Endothelial cell (in vitro differentiated cells): ENCODE results near the gene WFIKKN2. TPM values are rescaled to one million over a fixed set of nuclear protein-coding genes. Genes with fewer than 3 reads are reported as not detected.

Source experiments
- DNase-seq: peaks from one replicate; pipeline ENCODE4 v3.0.0; 2021; ENCODE audit warnings: low spot score
- H3K27ac Mint-ChIP-seq: one replicate; pipeline ENCODE4 v1.8.0; 2021; ENCODE audit warnings: mixed read lengths, inconsistent platforms; ENCODE audit not compliant: unreplicated experiment
- H3K27me3 Mint-ChIP-seq: one replicate; pipeline ENCODE4 v1.8.0; 2021; ENCODE audit warnings: mild to moderate bottlenecking, moderate library complexity, mixed read lengths, inconsistent platforms; ENCODE audit not compliant: unreplicated experiment
- H3K36me3 Mint-ChIP-seq: one replicate; pipeline ENCODE4 v1.8.0; 2021; ENCODE audit warnings: mild to moderate bottlenecking, low read depth, mixed read lengths, inconsistent platforms; ENCODE audit not compliant: unreplicated experiment
- H3K4me1 Mint-ChIP-seq: one replicate; pipeline ENCODE4 v1.8.0; 2021; ENCODE audit warnings: mild to moderate bottlenecking, mixed read lengths, inconsistent platforms; ENCODE audit not compliant: unreplicated experiment
- H3K4me3 Mint-ChIP-seq: one replicate; pipeline ENCODE4 v1.8.0; 2021; ENCODE audit warnings: mild to moderate bottlenecking, mixed read lengths, inconsistent platforms; ENCODE audit not compliant: unreplicated experiment
- H3K9me3 Mint-ChIP-seq: one replicate; pipeline ENCODE4 v1.8.0; 2021; ENCODE audit warnings: mixed read lengths, inconsistent platforms; ENCODE audit not compliant: unreplicated experiment
- total RNA-seq: library from RNA; stranded (reverse); fragmentation: NEBNext Ultra II Directional; extraction: Animal tissue kit (Norgen Biotek cat#: 25700); gene quantifications from one replicate; pipeline ENCODE4 v1.2.1, GENCODE V29; 2021; ENCODE audit not compliant: unreplicated experiment
- TF ChIP-seq, protein P1 (sequence below): fragments of 200-600 bp; sonication (generic); IDR thresholded peaks from one replicate; pipeline ENCODE4 v1.5.0; 2021; ENCODE audit warnings: antibody characterized with exemption; ENCODE audit not compliant: unreplicated experiment

The WFIKKN2 gene
- total RNA-seq, 1 donor from 2014 or later, result not detected

DNA sequence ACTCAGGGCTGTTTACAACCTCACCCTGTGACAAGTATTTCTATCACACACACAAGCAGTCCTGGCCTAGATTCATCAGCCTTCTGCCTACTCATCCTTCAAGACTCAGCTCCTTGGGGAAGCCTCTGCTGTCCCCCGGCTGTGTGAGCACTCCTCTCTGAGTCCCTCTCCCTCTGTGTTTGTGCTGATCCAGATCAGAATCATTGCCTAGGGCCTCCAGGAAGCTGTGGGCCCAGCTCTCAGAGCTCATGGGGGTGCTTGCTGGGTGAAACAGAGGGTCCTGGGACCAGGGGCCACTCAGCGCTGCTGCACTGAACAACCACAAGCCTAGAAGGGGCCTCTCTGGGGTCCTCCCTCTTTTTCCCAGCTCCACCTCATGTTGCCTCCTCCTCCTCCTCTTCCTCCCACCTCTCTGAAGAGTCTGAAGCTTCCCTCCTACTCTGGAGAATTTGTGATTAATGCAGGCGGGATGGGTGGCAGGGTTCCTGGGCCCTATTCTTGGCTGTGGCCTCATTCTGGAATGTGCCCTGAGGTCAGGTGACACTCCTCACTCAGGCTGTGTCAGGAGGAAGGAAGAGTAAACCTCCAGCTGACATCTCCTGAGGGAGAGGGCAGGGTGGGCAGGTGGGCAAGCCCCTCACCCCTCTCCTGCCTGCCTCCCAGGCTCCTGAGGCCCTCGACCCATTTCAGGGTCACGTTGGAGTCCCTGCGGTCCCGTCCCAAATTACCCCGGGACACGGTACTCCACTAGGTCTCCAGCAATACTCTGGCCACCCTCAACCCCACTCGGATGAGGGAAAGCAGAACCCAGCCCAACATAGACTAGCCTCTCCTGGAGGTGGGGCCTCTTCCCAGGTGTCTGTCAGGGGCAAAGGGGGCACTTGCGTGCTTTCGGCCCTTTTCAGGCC lies 10.1 kb downstream of the WFIKKN2 start:
- no peak overlapping the region for H3K4me3 Mint-ChIP-seq
- H3K9me3 Mint-ChIP-seq, result no peaks in the 10 kb centered on the region
- H3K27me3 Mint-ChIP-seq, result no peaks in the 10 kb centered on the region
- no peaks in the 10 kb centered on the region for H3K36me3 Mint-ChIP-seq
- H3K27ac Mint-ChIP-seq, result no peak overlapping the region
- no peaks in the 10 kb centered on the region for H3K4me1 Mint-ChIP-seq
- TF ChIP-seq, protein P1, sequence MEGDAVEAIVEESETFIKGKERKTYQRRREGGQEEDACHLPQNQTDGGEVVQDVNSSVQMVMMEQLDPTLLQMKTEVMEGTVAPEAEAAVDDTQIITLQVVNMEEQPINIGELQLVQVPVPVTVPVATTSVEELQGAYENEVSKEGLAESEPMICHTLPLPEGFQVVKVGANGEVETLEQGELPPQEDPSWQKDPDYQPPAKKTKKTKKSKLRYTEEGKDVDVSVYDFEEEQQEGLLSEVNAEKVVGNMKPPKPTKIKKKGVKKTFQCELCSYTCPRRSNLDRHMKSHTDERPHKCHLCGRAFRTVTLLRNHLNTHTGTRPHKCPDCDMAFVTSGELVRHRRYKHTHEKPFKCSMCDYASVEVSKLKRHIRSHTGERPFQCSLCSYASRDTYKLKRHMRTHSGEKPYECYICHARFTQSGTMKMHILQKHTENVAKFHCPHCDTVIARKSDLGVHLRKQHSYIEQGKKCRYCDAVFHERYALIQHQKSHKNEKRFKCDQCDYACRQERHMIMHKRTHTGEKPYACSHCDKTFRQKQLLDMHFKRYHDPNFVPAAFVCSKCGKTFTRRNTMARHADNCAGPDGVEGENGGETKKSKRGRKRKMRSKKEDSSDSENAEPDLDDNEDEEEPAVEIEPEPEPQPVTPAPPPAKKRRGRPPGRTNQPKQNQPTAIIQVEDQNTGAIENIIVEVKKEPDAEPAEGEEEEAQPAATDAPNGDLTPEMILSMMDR, result no peak
- DNase-seq, result no peak

DNA sequence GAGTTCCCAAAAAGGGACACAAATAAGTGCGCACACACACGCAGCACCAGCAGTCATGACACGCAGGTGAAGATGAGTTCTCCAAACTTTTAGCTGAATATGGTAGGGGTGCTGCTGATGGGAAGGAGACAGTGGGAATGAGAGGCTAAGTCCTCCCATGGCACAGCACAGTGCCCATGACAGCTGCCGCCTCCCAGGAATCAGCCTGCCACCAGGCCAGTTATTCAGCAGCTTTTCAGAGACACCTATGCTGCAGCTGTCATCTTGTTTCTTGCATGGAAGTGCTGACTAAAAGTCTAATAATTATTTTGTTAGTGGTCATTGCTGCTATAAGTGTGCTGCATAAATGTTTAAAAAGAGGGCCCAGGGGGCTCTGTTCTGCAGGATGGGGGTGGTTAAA lies 12.2 kb downstream of the WFIKKN2 start:
- no peak overlapping the region for H3K27ac Mint-ChIP-seq
- TF ChIP-seq, protein P1, result no peak
- no peak overlapping the region for H3K4me3 Mint-ChIP-seq
- no peaks in the 10 kb centered on the region for H3K36me3 Mint-ChIP-seq
- H3K4me1 Mint-ChIP-seq, result peaks cover 6% of the 10 kb centered on the region
- no peaks in the 10 kb centered on the region for H3K9me3 Mint-ChIP-seq
- H3K27me3 Mint-ChIP-seq, result peaks cover 3% of the 10 kb centered on the region
- DNase-seq, result no peak

DNA sequence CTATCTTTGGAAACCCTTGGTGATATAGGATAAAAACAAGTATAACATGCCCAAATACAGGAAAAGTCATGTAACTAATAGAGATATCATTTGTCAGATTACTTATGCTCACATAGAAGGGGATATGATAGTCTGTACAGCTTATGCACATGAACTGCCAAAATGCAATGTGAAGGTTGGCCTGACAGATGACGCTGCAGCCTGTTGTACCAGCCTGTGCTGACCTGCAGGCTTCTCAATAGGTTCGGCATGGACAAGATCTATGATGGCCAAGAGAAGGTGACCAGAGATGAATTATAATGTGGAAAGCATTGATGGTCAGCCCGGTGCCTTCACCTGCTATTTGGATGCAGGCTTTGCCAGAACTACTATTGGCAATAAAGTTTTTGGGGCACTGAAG lies 12.7 kb downstream of the WFIKKN2 start:
- DNase-seq, result no peak
- TF ChIP-seq, protein P1, result no peak
- H3K4me1 Mint-ChIP-seq, result peaks cover 11% of the 10 kb centered on the region
- H3K27me3 Mint-ChIP-seq, result peaks cover 3% of the 10 kb centered on the region
- no peak overlapping the region for H3K4me3 Mint-ChIP-seq
- H3K27ac Mint-ChIP-seq, result no peak overlapping the region
- no peaks in the 10 kb centered on the region for H3K36me3 Mint-ChIP-seq
- H3K9me3 Mint-ChIP-seq, result no peaks in the 10 kb centered on the region

DNA sequence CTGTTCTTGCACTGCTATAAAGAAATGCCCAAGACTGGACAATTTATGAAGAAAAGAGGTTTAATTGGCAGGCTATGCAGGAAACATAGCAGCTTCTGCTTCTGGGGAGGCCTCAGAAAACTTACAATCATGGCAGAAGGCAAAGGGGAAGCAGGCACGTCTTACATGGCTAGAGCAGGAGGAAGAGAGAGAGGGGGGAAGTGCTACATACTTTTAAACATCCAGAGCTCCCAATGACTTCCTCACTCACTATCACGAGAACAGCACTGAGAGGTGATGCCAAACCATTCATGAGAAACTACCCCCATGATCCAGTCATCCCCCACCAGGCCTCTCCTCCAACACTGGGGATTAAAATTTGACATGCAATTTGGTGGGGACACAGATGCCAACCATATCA lies 13.3 kb downstream of the WFIKKN2 start:
- DNase-seq, result no peak
- no peak overlapping the region for H3K27ac Mint-ChIP-seq
- peaks cover 3% of the 10 kb centered on the region for H3K27me3 Mint-ChIP-seq
- no peaks in the 10 kb centered on the region for H3K36me3 Mint-ChIP-seq
- peaks cover 17% of the 10 kb centered on the region for H3K4me1 Mint-ChIP-seq
- H3K4me3 Mint-ChIP-seq, result no peak overlapping the region
- no peaks in the 10 kb centered on the region for H3K9me3 Mint-ChIP-seq
- TF ChIP-seq, protein P1, result no peak

DNA sequence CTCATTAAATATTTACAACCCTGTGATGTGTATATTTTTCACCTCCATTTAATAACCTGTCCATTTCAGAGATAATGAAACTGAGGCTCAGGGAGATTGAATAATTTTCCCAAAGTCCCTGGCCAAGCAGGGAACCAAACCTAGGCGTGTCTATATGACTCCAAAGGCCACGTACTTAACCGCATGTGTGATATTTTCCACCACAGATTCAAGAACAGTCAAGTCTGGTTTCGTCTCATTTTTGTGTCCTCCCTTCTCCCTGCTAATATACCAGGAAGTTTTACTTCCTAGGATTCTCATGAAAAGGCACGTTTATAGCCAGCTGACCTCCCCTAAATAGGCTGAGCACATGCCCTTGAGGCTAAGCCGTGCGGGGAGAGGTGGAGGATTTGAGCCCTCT lies 15.3 kb downstream of the WFIKKN2 start:
- H3K4me1 Mint-ChIP-seq, result peaks cover 28% of the 10 kb centered on the region
- H3K9me3 Mint-ChIP-seq, result no peaks in the 10 kb centered on the region
- no peaks in the 10 kb centered on the region for H3K36me3 Mint-ChIP-seq
- TF ChIP-seq, protein P1, result no peak
- no peak for DNase-seq
- peaks cover 6% of the 10 kb centered on the region for H3K27me3 Mint-ChIP-seq
- no peak overlapping the region for H3K4me3 Mint-ChIP-seq
- no peak overlapping the region for H3K27ac Mint-ChIP-seq
